ENCODE results near the gene SOCS1. TPM values are rescaled to one million over a fixed set of nuclear protein-coding genes. Genes with fewer than 3 reads are reported as not detected.

SOCS1 gene
- total RNA-seq, 1 donor from 2014 or later, result 10.6 TPM

- DNase-seq (ENCODE audit: extremely low spot score, unreplicated experiment), result no peak
- TF ChIP-seq CTCF (IDR thresholded peaks at IDR 0.05), result no peak
- H3K27ac Mint-ChIP-seq (ENCODE audit: unreplicated experiment), result no peak overlapping the region
- no peaks in the 10 kb centered on the region for H3K4me1 Mint-ChIP-seq (ENCODE audit: unreplicated experiment)
- no peaks in the 10 kb centered on the region for H3K36me3 Mint-ChIP-seq (ENCODE audit: unreplicated experiment)
- peaks cover 3% of the 10 kb centered on the region for H3K9me3 Mint-ChIP-seq (ENCODE audit: unreplicated experiment)
- H3K4me3 Mint-ChIP-seq (ENCODE audit: unreplicated experiment), result no peak overlapping the region
- peaks cover 10% of the 10 kb centered on the region for H3K27me3 Mint-ChIP-seq (ENCODE audit: unreplicated experiment)
Measured at GRCh38 chr16:11211977-11212797, 43.8 kb downstream of the SOCS1 start.

- DNase-seq (ENCODE audit: extremely low spot score, unreplicated experiment), result no peak
- peaks cover 10% of the 10 kb centered on the region for H3K27me3 Mint-ChIP-seq (ENCODE audit: unreplicated experiment)
Measured at GRCh38 chr16:11211061-11211976, 44.7 kb downstream of the SOCS1 start.

GRCh38 chr16:11210260-11210659, 45.7 kb downstream of the SOCS1 start:
- DNase-seq (ENCODE audit: extremely low spot score, unreplicated experiment), result no peak
- Mint-ChIP-seq H3K27me3 (ENCODE audit: unreplicated experiment) (peaks cover 10% of the 10 kb centered on the region), H3K27ac (ENCODE audit: unreplicated experiment) (no peak overlapping the region), H3K36me3 (ENCODE audit: unreplicated experiment) (no peaks in the 10 kb centered on the region), H3K4me1 (ENCODE audit: unreplicated experiment) (no peaks in the 10 kb centered on the region), H3K4me3 (ENCODE audit: unreplicated experiment) (no peak overlapping the region), H3K9me3 (ENCODE audit: unreplicated experiment) (no peaks in the 10 kb centered on the region)
- no peak for TF ChIP-seq CTCF (IDR thresholded peaks at IDR 0.05)

More at GRCh38 chr16:11211061-11211976, 44.7 kb downstream of the SOCS1 start:
- no peak overlapping the region for H3K27ac Mint-ChIP-seq (ENCODE audit: unreplicated experiment)
- TF ChIP-seq CTCF (IDR thresholded peaks at IDR 0.05), result no peak
- H3K4me3 Mint-ChIP-seq (ENCODE audit: unreplicated experiment), result no peak overlapping the region
- peaks cover 3% of the 10 kb centered on the region for H3K9me3 Mint-ChIP-seq (ENCODE audit: unreplicated experiment)
- no peaks in the 10 kb centered on the region for H3K36me3 Mint-ChIP-seq (ENCODE audit: unreplicated experiment)
- H3K4me1 Mint-ChIP-seq (ENCODE audit: unreplicated experiment), result no peaks in the 10 kb centered on the region

GRCh38 chr16:11208916-11209665, 46.9 kb downstream of the SOCS1 start:
- no peak for DNase-seq (ENCODE audit: extremely low spot score, unreplicated experiment)
- no peaks in the 10 kb centered on the region for H3K9me3 Mint-ChIP-seq (ENCODE audit: unreplicated experiment)

More at GRCh38 chr16:11208916-11209665, 46.9 kb downstream of the SOCS1 start:
- H3K36me3 Mint-ChIP-seq (ENCODE audit: unreplicated experiment), result no peaks in the 10 kb centered on the region
- no peaks in the 10 kb centered on the region for H3K4me1 Mint-ChIP-seq (ENCODE audit: unreplicated experiment)
- no peak overlapping the region for H3K4me3 Mint-ChIP-seq (ENCODE audit: unreplicated experiment)
- peaks cover 10% of the 10 kb centered on the region for H3K27me3 Mint-ChIP-seq (ENCODE audit: unreplicated experiment)
- TF ChIP-seq CTCF (IDR thresholded peaks at IDR 0.05), result no peak
- H3K27ac Mint-ChIP-seq (ENCODE audit: unreplicated experiment), result no peak overlapping the region
